Measurements from ENCODE around the gene GPR78.
"Not testable (repeated sequence)": the region's sequence is repeated elsewhere in the genome, so short reads cannot be mapped to it uniquely, and the experiment has no call there.

GPR78 gene

DNA sequence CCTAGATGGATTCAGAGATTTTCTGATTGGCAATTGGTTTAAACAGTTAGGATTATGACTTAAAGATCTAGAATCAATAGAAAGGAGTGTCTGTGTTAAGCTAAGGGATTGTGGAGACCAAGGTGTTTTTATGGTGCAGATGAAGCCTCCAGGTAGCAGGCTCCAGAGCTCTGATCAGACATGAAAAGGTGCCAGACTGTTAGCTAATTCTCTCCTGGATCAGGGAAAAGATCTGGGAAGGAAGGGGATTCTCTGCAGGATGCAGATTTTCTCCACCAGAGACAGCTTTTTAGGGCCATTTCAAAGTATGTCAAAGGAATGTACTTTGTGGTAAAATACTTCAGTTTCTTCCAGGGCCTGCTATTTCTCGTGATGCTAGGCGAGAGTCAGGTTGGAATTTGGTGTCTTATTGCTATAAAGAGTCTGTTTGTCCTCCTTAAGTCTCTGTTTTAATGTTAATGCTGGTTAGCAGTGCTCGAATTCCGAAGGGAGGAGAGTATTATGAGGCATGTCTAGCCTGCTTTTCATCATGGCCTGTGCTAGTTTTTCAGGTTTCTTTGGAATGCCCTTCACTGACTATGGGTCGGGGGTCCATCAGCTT is 12.0 kb upstream of the GPR78 start:
- FAIRE-seq = no peak

DNA sequence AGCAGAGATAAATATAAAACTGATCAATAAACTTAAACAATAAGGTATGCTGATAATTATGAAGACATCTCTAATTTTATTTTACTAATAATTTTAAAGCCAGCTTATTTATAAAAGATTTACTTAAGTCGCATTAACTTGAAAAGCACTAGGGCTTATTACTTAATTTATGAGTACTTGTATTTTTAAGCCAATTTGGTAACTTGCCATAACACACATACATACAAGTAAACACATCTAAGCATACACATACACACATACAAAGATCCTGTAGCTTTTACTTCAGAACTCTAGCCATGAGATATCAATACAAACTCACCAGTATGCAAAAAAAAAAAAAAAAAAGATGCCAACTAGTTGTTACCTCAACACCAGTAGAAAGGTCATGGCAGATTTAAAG is 10.0 kb upstream of the GPR78 start:
- no peak for FAIRE-seq

GRCh38 chr4:8571702-8572685 is 8.2 kb upstream of the GPR78 start:
- no peak for FAIRE-seq

DNA sequence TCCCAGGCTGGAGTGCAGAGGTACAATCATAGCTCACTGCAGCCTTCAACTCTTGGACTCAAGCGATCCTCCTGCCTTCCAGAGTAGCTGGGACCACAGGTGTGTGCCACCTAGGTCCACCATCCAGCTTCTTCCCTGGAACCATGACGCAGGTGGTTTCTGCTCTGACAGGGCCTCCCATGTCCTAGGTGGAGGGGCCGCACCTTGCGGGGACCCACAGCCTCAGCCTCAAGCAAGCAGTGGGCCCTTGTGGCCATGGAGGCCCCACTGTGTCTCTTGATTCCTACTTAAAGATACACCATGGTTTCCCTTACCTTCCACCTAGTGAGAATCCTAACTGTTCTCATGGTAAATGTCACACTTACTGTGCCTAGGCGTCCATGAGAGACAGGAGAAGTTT is 6.9 kb upstream of the GPR78 start:
- no peak for FAIRE-seq

DNA sequence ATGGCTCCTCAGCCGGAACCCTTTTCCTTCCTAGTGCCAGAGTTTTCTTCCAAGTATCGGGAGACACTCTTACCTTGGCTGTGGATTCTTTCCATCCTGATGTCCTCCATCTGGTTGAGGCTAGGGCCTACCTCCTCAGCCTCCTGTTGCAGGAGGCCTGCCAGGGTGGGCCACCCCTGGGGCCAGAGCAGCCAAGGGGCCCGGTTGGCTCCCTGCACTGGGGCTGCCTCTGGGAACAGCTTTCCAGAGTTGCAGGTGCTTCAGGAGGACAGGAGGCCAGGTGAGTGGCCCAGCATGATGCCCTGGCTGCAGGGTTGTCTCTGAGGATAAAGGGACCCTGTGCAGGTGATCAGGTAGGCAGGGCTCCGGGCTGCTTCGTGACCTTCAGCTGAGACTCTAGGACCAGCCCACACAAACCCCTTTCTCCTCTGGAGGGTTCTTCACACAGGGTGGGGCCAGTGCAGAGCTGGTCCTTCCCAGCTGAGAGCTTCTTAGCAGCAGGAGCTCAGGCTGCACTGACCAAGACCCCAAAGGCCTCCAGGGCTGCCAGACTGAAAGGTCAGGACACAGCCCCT is 5.3 kb upstream of the GPR78 start:
- no peak for FAIRE-seq

GRCh38 chr4:8575457-8575856 is 4.7 kb upstream of the GPR78 start:
- FAIRE-seq = no peak

- FAIRE-seq = not testable (repeated sequence)
Measured at GRCh38 chr4:8576591-8576990, 3.6 kb upstream of the GPR78 start.

GRCh38 chr4:8577046-8577445 is 3.1 kb upstream of the GPR78 start:
- FAIRE-seq = no peak

DNA sequence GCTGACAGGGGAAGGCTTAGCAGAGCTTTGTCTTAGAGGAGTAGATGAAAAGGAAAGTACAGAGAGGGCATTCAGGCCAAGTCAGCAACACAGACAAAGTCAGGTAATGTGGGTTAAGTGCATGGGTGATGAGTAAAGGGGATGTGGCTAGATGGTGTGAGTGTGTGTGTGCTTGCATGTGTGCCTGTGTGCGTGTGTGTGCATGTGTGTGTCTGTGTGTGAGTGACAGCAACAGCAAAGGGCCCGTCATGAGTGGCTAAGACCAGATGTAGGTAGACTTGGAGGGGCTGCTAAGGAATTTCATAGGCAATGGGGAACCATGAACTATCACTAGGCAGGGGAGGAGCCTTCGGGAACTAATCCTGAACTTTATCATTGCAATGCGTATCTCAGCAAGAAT is 2.2 kb upstream of the GPR78 start:
- no peak for FAIRE-seq

DNA sequence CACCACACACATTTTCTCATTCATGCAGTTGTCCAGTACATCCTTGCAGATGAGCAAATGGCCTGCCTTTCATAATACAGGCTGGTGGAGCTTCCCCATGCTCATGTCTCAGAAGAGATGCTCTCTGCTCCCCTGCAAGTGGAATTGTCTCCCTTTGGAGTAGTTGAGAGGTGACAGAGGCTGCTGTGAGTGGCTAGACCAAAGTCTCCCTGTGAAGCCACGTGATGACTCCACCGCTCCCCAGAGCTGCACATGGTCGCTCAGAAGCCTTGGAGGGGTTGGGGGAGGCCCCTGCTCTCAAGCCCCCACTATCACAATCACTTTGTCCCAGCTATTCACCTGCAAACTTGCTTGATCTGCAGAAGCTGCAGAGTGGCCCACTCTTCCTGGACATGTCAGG is 1.5 kb upstream of the GPR78 start:
- no peak for FAIRE-seq

DNA sequence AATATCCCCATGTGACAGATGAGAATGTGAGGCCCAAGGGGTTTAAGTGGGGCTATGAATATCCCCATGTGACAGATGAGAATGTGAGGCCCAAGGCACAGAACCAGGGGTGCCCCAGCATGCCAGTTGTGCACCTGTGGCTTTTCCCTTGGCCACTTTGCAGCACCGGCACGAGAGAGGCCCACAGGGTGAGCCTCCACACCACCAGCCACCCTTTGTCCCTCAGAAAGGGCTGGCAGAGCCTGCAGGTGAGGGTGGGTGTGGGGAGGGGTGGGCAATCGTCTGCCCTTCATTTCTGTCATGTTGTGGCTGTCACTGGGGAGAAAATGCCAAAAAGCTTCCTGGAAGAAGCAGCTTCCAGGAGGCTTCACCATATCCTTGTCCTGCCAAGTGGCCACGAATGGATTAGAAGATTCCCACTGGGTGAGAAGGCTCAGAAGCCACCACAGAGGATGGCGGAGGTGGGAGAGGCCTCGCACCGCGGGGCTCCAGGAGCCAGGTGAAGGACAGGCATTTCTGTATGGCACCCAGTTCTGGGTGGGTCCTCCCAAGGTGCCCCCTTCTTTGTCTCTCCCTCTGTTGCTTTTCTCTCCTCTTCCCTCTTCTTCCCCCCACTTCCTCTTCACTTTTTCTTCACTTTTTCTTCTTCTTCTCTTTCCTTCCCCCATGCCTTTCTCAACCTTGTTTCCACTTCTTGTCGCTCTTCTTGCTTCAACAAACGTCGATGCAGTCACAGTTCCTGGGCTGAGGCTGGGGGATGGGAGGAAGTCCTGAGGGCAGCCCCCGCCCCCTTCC is 469 bp upstream of the GPR78 start:
- no peak for FAIRE-seq

- no peak for FAIRE-seq
Measured at GRCh38 chr4:8581094-8581861, 1.1 kb downstream of the GPR78 start.

GRCh38 chr4:8582016-8582415 is 1.8 kb downstream of the GPR78 start:
- FAIRE-seq = no peak

DNA sequence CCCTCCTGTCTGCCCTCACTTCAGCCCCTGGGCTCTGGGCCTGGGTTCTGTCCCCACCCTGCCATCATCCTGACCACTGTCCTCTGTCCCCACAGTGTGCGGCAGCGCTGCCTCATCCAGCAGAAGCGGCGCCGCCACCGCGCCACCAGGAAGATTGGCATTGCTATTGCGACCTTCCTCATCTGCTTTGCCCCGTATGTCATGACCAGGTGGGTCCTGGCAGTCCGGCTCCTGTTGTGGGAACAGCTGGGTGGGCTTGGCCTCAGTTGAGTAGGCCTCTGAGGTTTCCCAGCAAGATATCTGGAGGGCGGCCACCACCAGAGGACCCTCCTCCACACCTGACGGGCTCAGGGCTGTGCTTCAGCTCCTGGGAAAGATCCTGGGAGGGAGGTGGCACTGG is 2.2 kb downstream of the GPR78 start:
- FAIRE-seq = no peak

GRCh38 chr4:8582941-8583654 is 2.9 kb downstream of the GPR78 start:
- no peak for FAIRE-seq

GRCh38 chr4:8583655-8584025 is 3.4 kb downstream of the GPR78 start:
- no peak for FAIRE-seq

DNA sequence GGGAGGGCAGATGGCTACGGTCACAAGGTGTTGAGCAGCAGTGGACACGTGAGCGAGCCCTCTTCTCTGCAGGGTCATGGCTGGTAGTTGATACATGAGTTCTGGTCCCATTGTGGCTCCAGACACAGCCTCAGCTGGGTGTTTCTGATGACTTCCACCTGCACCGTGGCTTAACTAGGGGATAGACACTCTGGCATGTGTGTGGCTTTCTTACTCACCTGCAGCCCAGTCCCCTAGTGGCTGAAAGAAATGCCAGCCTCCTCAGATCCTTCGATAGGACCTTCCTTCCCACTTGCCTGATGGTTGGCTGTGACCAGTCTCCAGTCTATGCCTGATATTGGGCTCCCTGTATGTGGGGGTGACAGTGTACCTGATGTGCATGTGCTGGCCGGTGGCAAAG is 5.0 kb downstream of the GPR78 start:
- no peak for FAIRE-seq

DNA sequence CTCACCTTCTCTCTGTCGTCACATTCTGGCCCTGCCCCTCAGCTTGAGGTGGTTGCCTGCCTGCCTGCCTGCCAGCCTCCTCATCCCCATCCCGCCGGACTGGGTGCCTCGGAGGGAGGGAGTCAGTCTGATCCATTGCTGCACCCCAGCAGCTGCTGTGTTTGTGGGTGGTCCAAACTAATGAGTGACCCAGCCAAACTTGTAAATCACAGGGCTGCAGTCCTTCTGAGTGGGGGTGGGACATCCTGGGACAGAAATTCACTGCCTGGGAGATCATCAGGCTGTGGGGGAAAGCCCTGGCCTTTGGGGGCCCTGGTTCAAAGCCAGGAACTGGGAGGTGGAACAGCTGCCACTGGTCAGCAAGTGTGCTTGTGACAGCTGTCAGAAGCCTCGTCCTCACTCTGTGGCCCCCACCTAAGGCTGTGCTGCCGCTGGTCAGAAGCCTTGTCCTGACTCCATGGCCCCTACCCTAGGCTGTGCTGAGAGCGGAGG is 5.6 kb downstream of the GPR78 start:
- FAIRE-seq = no peak

GRCh38 chr4:8586246-8586645 is 6.1 kb downstream of the GPR78 start:
- no peak for FAIRE-seq

- no peak for FAIRE-seq
Measured at GRCh38 chr4:8586671-8587468, 6.7 kb downstream of the GPR78 start.

Data from A204.1 (cell line).